Measurements from ENCODE around the gene LGALS3BP. TPM values are rescaled to one million over a fixed set of nuclear protein-coding genes. Genes with fewer than 3 reads are reported as not detected.

Gene LGALS3BP
- total and polyA plus RNA-seq, 2 of the 4 experiments (the other 2 are of a cell fraction): 33.7 to 273 TPM

DNA sequence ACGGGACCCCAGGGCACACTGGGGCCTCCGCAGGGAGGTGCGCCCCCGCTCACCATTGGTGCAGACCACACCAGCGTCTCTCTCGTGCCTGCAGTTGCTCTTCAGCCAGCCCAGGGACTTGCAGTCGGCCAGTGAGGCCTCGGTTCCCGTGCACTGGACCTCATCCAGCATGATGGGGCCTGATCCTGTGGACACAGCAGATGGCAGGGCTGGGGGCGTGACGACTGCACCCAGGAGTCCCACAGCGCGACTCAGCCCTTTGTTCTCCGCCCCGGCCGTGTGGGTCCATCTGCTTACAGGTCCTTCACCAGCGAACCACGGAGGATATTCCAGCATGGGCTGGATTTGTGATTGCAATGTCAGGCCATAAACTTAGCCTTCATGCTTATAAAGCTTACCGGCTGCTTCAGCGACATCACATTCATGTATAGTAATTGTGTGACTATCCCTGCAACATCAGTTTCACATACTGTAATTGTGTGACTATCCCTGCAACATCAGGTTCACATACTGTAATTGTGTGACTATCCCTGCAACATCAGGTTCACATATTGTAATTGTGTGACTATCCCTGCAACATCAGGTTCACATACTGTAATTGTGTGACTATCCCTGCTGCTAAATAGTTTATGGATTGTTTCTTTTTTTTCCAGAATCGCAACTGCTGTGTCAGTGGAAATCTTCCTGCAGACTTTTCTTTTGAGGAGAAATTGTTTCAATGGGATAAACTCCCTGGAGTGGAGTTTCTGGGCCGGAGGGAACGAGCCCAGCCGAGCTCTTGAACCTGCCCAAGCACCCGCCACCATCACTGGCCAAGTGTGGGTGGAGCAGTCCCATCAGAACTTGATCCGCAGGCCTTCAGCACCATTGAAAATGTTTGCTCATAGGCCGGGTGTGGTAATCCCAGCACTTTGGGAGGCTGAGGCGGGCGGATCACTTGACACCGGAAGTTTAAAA lies 4.8 kb downstream of the LGALS3BP start:
- Histone ChIP-seq H3K23ac (ENCODE audit: low read depth, low read length) (no peak overlapping the region; the same call in 1 of the 2 replicates), H4K5ac (ENCODE audit: low read depth, low read length) (0 out of 2 replicates have a peak overlapping the region, but pooled peaks have one; percentile 4), H2BK20ac (ENCODE audit: low read depth, low read length) (no peak overlapping the region), H3K4ac (ENCODE audit: low read depth, low read length) (peak overlapping the region; percentile 54), H2AK5ac (ENCODE audit: low read depth, low read length) (peak overlapping the region; percentile 35; the same call in 1 of the 2 replicates), H3K4me2 (ENCODE audit: low read depth, low read length) (peak overlapping the region; percentile 44), H3K56ac (ENCODE audit: extremely low read depth, insufficient read depth, low read length) (no peak overlapping the region), H3K36me3 (ENCODE audit: control insufficient read depth, insufficient read depth, low read length) (peaks cover 8% of the 10 kb centered on the region; the same call in 1 of the 2 replicates), H3K79me1 (ENCODE audit: low read depth in 1 of 2, low read length in 2 of 2) (peaks cover 7 to 63% of the 10 kb centered on the region in 2 experiments; a peak in 3 of 4 replicates), H4K8ac (ENCODE audit: low read depth in 2 of 2, low read length in 2 of 2) (peak overlapping the region in 1 of 2 experiments; percentile 58; a peak in 3 of 4 replicates), H4K20me1 (ENCODE audit: insufficient read depth, low read length) (peaks cover 5% of the 10 kb centered on the region; the same call in 1 of the 2 replicates), H3K27ac (ENCODE audit: insufficient read depth, low read length) (peak overlapping the region; percentile 66), H3K4me3 (ENCODE audit: insufficient read depth, low read depth, low read length) (peak overlapping the region; percentile 6; the same call in 1 of the 2 replicates), H3K9me3 (ENCODE audit: control insufficient read depth, insufficient read depth, low read length) (no peaks in the 10 kb centered on the region), H2AK9ac (replicated peaks; ENCODE audit: low read depth, low read length, poor library complexity) (peak overlapping the region; percentile 58), H3K14ac (replicated peaks; ENCODE audit: low read depth, low read length) (peak overlapping the region; percentile 69), H3K9me1 (ENCODE audit: insufficient read depth, low read length) (peaks cover 14% of the 10 kb centered on the region), H2AFZ (replicated peaks; ENCODE audit: low read length, poor library complexity) (peak overlapping the region; percentile 82), H3K27me3 (ENCODE audit: control insufficient read depth, insufficient read depth, low read length) (no peaks in the 10 kb centered on the region), H2BK5ac (ENCODE audit: low read depth, low read length, poor library complexity, severe bottlenecking) (peak overlapping the region; percentile 76), H3K18ac (ENCODE audit: low read depth, low read length) (no peak overlapping the region), H4K91ac (ENCODE audit: insufficient read depth, low read depth, low read length) (peak overlapping the region; percentile 53), H2BK120ac (ENCODE audit: low read depth, low read length) (peak overlapping the region; percentile 46), H2BK15ac (ENCODE audit: low read depth, low read length) (no peak overlapping the region), H3K4me1 (ENCODE audit: control insufficient read depth, insufficient read depth, low read length) (peaks cover 32% of the 10 kb centered on the region), H3K9ac (ENCODE audit: low read depth, low read length) (no peak overlapping the region)
- 47% methylated on average over 15 of the region's 30 CpGs; no CpG with 5 or more reads in 1 of the 2 experiments for WGBS, 2 experiments (ENCODE audit: extremely low coverage in 2 of 2, insufficient read length in 1 of 2)
- in situ Hi-C loops (cut with MboI; ENCODE audit: low sequenced_read_pairs) (loop anchor here (25.0 kb wide), 1 partner anchor 488 kb away; no protein-coding TSS in a partner anchor), dilution Hi-C loops (cut with HindIII; ENCODE audit: low sequenced_read_pairs, unreplicated experiment) (no loop called here), intact Hi-C loops (cut with micrococcal nuclease) (no loop called here)
- TF ChIP-seq CHD1 (IDR thresholded peaks at IDR 0.05; ENCODE audit: low read depth, low read length) (no peak), CEBPB (IDR thresholded peaks at IDR 0.05; ENCODE audit: low read depth, low read length) (peak; percentile 65; the same call in 1 of the 2 replicates)
- DNase-seq (peak; percentile 84), ATAC-seq (ENCODE audit: low read depth) (peak; percentile 60)
- POLR2A ChIA-PET (ENCODE audit: unreplicated experiment): no interaction called here
- BruUV-seq (replicated peaks): no TSS peak
- CTCF ChIA-PET: interaction anchor here (1.4 kb wide), 1 partner anchor 109 kb away, joined by 5 read pairs; no protein-coding TSS in a partner anchor
